GM13976 (cell line): ENCODE measurements around the gene F2RL1.

ENCODE experiments used
- DNase-seq: peaks from one replicate; pipeline ENCODE4 v3.0.0; 2012; ENCODE audit warnings: low spot score
- CTCF ChIP-seq: IDR thresholded peaks from 2 replicates; pipeline ENCODE4 v1.5.1; 2012; ENCODE audit warnings: borderline replicate concordance, mild to moderate bottlenecking; ENCODE audit not compliant: insufficient read depth; ENCODE audit errors: extremely low read depth, missing control alignments, control extremely low read depth
- in situ Hi-C: fragments of 300-500 bp; cut with MboI; formaldehyde crosslinking; loops from one replicate; pipeline ENCODE4 v1.12.0; 2022; ENCODE audit warnings: low sequenced_read_pairs, mixed read lengths, inconsistent platforms; ENCODE audit not compliant: unreplicated experiment

The F2RL1 gene

GRCh38 chr5:76794871-76795270 is 24.0 kb upstream of the F2RL1 start:
- in situ Hi-C loops = no loop called here
- TF ChIP-seq CTCF = no peak

GRCh38 chr5:76799588-76799987 is 19.2 kb upstream of the F2RL1 start:
- in situ Hi-C loops = no loop called here
- DNase-seq = no peak
- no peak for TF ChIP-seq CTCF

More at GRCh38 chr5:76794871-76795270, 24.0 kb upstream of the F2RL1 start:
- DNase-seq = no peak

GRCh38 chr5:76800579-76800978 is 18.3 kb upstream of the F2RL1 start:
- no peak for TF ChIP-seq CTCF
- DNase-seq = no peak
- in situ Hi-C loops = no loop called here

GRCh38 chr5:76801159-76801802 is 17.5 kb upstream of the F2RL1 start:
- no peak for TF ChIP-seq CTCF
- in situ Hi-C loops = no loop called here
- no peak for DNase-seq

- in situ Hi-C loops = no loop called here
Measured at GRCh38 chr5:76801803-76802195, 17.0 kb upstream of the F2RL1 start.

GRCh38 chr5:76804266-76804665 is 14.6 kb upstream of the F2RL1 start:
- TF ChIP-seq CTCF = no peak
- in situ Hi-C loops = no loop called here
- DNase-seq = peak; percentile 10

More at GRCh38 chr5:76801803-76802195, 17.0 kb upstream of the F2RL1 start:
- no peak for TF ChIP-seq CTCF
- no peak for DNase-seq
